ENCODE results near the gene CYP2C19. TPM values are rescaled to one million over a fixed set of nuclear protein-coding genes. Genes with fewer than 3 reads are reported as not detected.
"Not testable (repeated sequence)": the region's sequence is repeated elsewhere in the genome, so short reads cannot be mapped to it uniquely, and the experiment has no call there.

CYP2C19 gene
- total and polyA plus RNA-seq, 4 experiments from 2014 or later = 0.22 TPM; not detected in 3

- CTCF ChIA-PET (ENCODE audit: partially characterized antibody); H3K27me3 ChIP-seq (ENCODE audit: insufficient read depth, low read length); H3K4me3 Mint-ChIP-seq; H3K27ac ChIP-seq (ENCODE audit: low read depth, low read length); H3K9me3 ChIP-seq (ENCODE audit: control insufficient read depth in 1 of 2, low read length in 2 of 2); H3K27me3 Mint-ChIP-seq; intact Hi-C loops (cut with micrococcal nuclease); H3K4me1 Mint-ChIP-seq; H3K27ac Mint-ChIP-seq; H3K36me3 ChIP-seq (ENCODE audit: insufficient read depth, low read length); H3K4me1 ChIP-seq (ENCODE audit: insufficient read depth, low read length); H3K36me3 Mint-ChIP-seq; POLR2A ChIA-PET (ENCODE audit: partially characterized antibody); DNase-seq; H3K4me3 ChIP-seq (ENCODE audit: low read length in 2 of 2): not testable (repeated sequence)
- peaks cover 0 to 16% (median 4%) of the 10 kb centered on the region in 8 donors for H3K9me3 Mint-ChIP-seq
Measured at GRCh38 chr10:94775425-94775824, 12.9 kb downstream of the CYP2C19 start.

- Histone ChIP-seq H3K4me3 (ENCODE audit: low read length in 2 of 2) (no peak overlapping the region), H3K36me3 (ENCODE audit: insufficient read depth, low read length) (no peaks in the 10 kb centered on the region), H3K27me3 (ENCODE audit: insufficient read depth, low read length) (no peaks in the 10 kb centered on the region), H3K9me3 (ENCODE audit: control insufficient read depth in 1 of 2, low read length in 2 of 2) (no peaks in the 10 kb centered on the region), H3K27ac (ENCODE audit: low read depth, low read length) (no peak overlapping the region), H3K4me1 (ENCODE audit: insufficient read depth, low read length) (no peaks in the 10 kb centered on the region)
- H3K9me3 Mint-ChIP-seq = peaks cover 0 to 8% (median 4%) of the 10 kb centered on the region in 8 donors
- H3K27ac Mint-ChIP-seq = no peak overlapping the region
- H3K27me3 Mint-ChIP-seq = no peaks in the 10 kb centered on the region
- intact Hi-C loops (cut with micrococcal nuclease) = no loop called here
- H3K36me3 Mint-ChIP-seq = no peaks in the 10 kb centered on the region
- no peak for DNase-seq
- ChIA-PET POLR2A (ENCODE audit: partially characterized antibody) (no interaction called here), CTCF (ENCODE audit: partially characterized antibody) (no interaction called here)
- no peaks in the 10 kb centered on the region for H3K4me1 Mint-ChIP-seq
- H3K4me3 Mint-ChIP-seq = peak overlapping the region in 1 of 8 donors; percentile 23
Measured at GRCh38 chr10:94777886-94778458, 15.5 kb downstream of the CYP2C19 start.

DNA sequence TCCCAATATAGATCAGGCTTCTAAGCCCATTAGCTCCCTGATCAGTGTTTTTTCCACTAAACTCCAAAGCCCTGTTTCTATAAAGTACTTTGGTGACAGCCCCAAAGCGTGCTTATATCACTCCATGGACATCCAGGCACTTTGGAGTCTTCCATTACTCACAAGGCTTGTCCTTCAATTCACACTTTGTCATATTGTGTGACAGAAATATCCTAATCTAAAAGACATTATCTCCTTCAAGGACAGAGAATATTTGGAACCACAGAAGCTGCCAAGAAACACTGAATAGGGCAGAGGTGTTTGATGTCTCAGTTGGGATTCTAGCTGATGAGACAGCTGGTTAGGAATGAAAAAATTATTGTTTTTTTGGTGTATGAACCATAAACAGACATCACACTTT lies 18.4 kb downstream of the CYP2C19 start:
- POLR2A ChIA-PET (ENCODE audit: partially characterized antibody) = no interaction called here
- H3K4me1 Mint-ChIP-seq = no peaks in the 10 kb centered on the region
- Histone ChIP-seq H3K36me3 (ENCODE audit: insufficient read depth, low read length) (no peaks in the 10 kb centered on the region), H3K4me3 (ENCODE audit: low read length in 2 of 2) (no peak overlapping the region), H3K9me3 (ENCODE audit: control insufficient read depth in 1 of 2, low read length in 2 of 2) (no peaks in the 10 kb centered on the region), H3K27me3 (ENCODE audit: insufficient read depth, low read length) (no peaks in the 10 kb centered on the region), H3K27ac (ENCODE audit: low read depth, low read length) (no peak overlapping the region), H3K4me1 (ENCODE audit: insufficient read depth, low read length) (no peaks in the 10 kb centered on the region)
- DNase-seq = no peak
- H3K4me3 Mint-ChIP-seq = no peak overlapping the region
- CTCF ChIA-PET (ENCODE audit: partially characterized antibody) = no interaction called here
- peaks cover 0 to 7% (median 2%) of the 10 kb centered on the region in 8 donors for H3K9me3 Mint-ChIP-seq
- no peaks in the 10 kb centered on the region for H3K36me3 Mint-ChIP-seq
- no peak overlapping the region for H3K27ac Mint-ChIP-seq
- intact Hi-C loops (cut with micrococcal nuclease) = no loop called here
- no peaks in the 10 kb centered on the region for H3K27me3 Mint-ChIP-seq

DNA sequence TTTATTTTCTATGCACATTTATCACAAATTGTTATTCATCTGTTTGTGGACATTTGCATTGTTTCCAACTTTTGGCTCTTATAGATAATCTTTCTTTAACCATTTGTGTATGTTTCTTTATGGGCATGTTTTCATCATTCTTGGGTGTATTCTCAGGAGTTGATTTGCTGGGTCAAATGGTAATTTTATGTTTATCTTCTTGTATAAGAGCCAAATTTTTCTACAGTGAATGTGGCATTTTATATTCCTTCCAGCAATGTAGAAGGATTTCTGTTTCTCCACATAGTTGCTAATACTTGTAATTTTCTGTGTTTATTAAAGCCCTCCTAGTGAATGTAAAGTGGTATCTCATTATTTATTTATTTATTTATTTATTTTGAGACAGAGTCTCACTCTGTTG lies 21.8 kb downstream of the CYP2C19 start:
- Mint-ChIP-seq H3K27ac (no peak overlapping the region), H3K4me1 (no peaks in the 10 kb centered on the region), H3K36me3 (no peaks in the 10 kb centered on the region), H3K27me3 (no peaks in the 10 kb centered on the region), H3K9me3 (peaks cover 0 to 11% (median 2%) of the 10 kb centered on the region in 8 donors), H3K4me3 (no peak overlapping the region)
- intact Hi-C loops (cut with micrococcal nuclease) = no loop called here
- H3K9me3 ChIP-seq (ENCODE audit: control insufficient read depth in 1 of 2, low read length in 2 of 2) = no peaks in the 10 kb centered on the region
- H3K36me3 ChIP-seq (ENCODE audit: insufficient read depth, low read length) = no peaks in the 10 kb centered on the region
- no peak for DNase-seq
- ChIA-PET POLR2A (ENCODE audit: partially characterized antibody) (no interaction called here), CTCF (ENCODE audit: partially characterized antibody) (no interaction called here)
- H3K27ac ChIP-seq (ENCODE audit: low read depth, low read length) = no peak overlapping the region
- H3K27me3 ChIP-seq (ENCODE audit: insufficient read depth, low read length) = no peaks in the 10 kb centered on the region
- H3K4me3 ChIP-seq (ENCODE audit: low read length in 2 of 2) = no peak overlapping the region
- H3K4me1 ChIP-seq (ENCODE audit: insufficient read depth, low read length) = no peaks in the 10 kb centered on the region

- Histone ChIP-seq H3K36me3 (ENCODE audit: insufficient read depth, low read length) (no peaks in the 10 kb centered on the region), H3K9me3 (ENCODE audit: control insufficient read depth in 1 of 2, low read length in 2 of 2) (no peaks in the 10 kb centered on the region), H3K27ac (ENCODE audit: low read depth, low read length) (no peak overlapping the region), H3K4me3 (ENCODE audit: low read length in 2 of 2) (no peak overlapping the region), H3K4me1 (ENCODE audit: insufficient read depth, low read length) (no peaks in the 10 kb centered on the region), H3K27me3 (ENCODE audit: insufficient read depth, low read length) (no peaks in the 10 kb centered on the region)
- no peaks in the 10 kb centered on the region for H3K4me1 Mint-ChIP-seq
- ChIA-PET CTCF (ENCODE audit: partially characterized antibody) (no interaction called here), POLR2A (ENCODE audit: partially characterized antibody) (no interaction called here)
- no peak overlapping the region for H3K4me3 Mint-ChIP-seq
- no peak overlapping the region for H3K27ac Mint-ChIP-seq
- H3K27me3 Mint-ChIP-seq = no peaks in the 10 kb centered on the region
- H3K9me3 Mint-ChIP-seq = peaks cover 0 to 9% (median 3%) of the 10 kb centered on the region in 8 donors
- DNase-seq = no peak
- intact Hi-C loops (cut with micrococcal nuclease) = no loop called here
- no peaks in the 10 kb centered on the region for H3K36me3 Mint-ChIP-seq
Measured at GRCh38 chr10:94785211-94785610, 22.7 kb downstream of the CYP2C19 start.

GRCh38 chr10:94800551-94800950 lies 38.1 kb downstream of the CYP2C19 start:
- intact Hi-C loops (cut with micrococcal nuclease); H3K4me1 ChIP-seq (ENCODE audit: insufficient read depth, low read length); DNase-seq; H3K27ac ChIP-seq (ENCODE audit: low read depth, low read length); H3K27ac Mint-ChIP-seq; H3K4me1 Mint-ChIP-seq; H3K36me3 Mint-ChIP-seq; H3K9me3 ChIP-seq (ENCODE audit: control insufficient read depth in 1 of 2, low read length in 2 of 2); H3K4me3 ChIP-seq (ENCODE audit: low read length in 2 of 2); H3K36me3 ChIP-seq (ENCODE audit: insufficient read depth, low read length); H3K27me3 ChIP-seq (ENCODE audit: insufficient read depth, low read length); POLR2A ChIA-PET (ENCODE audit: partially characterized antibody); CTCF ChIA-PET (ENCODE audit: partially characterized antibody); H3K4me3 Mint-ChIP-seq; H3K27me3 Mint-ChIP-seq: not testable (repeated sequence)
- peaks cover 2 to 29% (median 19%) of the 10 kb centered on the region in 8 donors for H3K9me3 Mint-ChIP-seq

GRCh38 chr10:94803307-94803706 lies 40.8 kb downstream of the CYP2C19 start:
- Mint-ChIP-seq H3K9me3 (peaks cover 4 to 14% (median 9%) of the 10 kb centered on the region in 8 donors), H3K4me3 (no peak overlapping the region), H3K27ac (no peak overlapping the region), H3K27me3 (no peaks in the 10 kb centered on the region), H3K36me3 (no peaks in the 10 kb centered on the region), H3K4me1 (no peaks in the 10 kb centered on the region)
- no peaks in the 10 kb centered on the region for H3K36me3 ChIP-seq (ENCODE audit: insufficient read depth, low read length)
- H3K9me3 ChIP-seq (ENCODE audit: control insufficient read depth in 1 of 2, low read length in 2 of 2) = no peaks in the 10 kb centered on the region
- H3K27me3 ChIP-seq (ENCODE audit: insufficient read depth, low read length) = no peaks in the 10 kb centered on the region
- no peak overlapping the region for H3K27ac ChIP-seq (ENCODE audit: low read depth, low read length)
- CTCF ChIA-PET (ENCODE audit: partially characterized antibody) = no interaction called here
- intact Hi-C loops (cut with micrococcal nuclease) = no loop called here
- no peak for DNase-seq
- POLR2A ChIA-PET (ENCODE audit: partially characterized antibody) = no interaction called here
- H3K4me3 ChIP-seq (ENCODE audit: low read length in 2 of 2) = no peak overlapping the region
- H3K4me1 ChIP-seq (ENCODE audit: insufficient read depth, low read length) = no peaks in the 10 kb centered on the region

GRCh38 chr10:94830025-94830424 lies 67.5 kb downstream of the CYP2C19 start:
- H3K9me3 Mint-ChIP-seq = peaks cover 0 to 15% (median 8%) of the 10 kb centered on the region in 8 donors
- H3K27me3 ChIP-seq (ENCODE audit: insufficient read depth, low read length); CTCF ChIA-PET (ENCODE audit: partially characterized antibody); H3K36me3 ChIP-seq (ENCODE audit: insufficient read depth, low read length); H3K27me3 Mint-ChIP-seq; H3K4me1 ChIP-seq (ENCODE audit: insufficient read depth, low read length); H3K4me1 Mint-ChIP-seq; H3K36me3 Mint-ChIP-seq; DNase-seq; H3K9me3 ChIP-seq (ENCODE audit: control insufficient read depth in 1 of 2, low read length in 2 of 2); H3K4me3 ChIP-seq (ENCODE audit: low read length in 2 of 2); POLR2A ChIA-PET (ENCODE audit: partially characterized antibody); H3K4me3 Mint-ChIP-seq; H3K27ac ChIP-seq (ENCODE audit: low read depth, low read length); intact Hi-C loops (cut with micrococcal nuclease); H3K27ac Mint-ChIP-seq: not testable (repeated sequence)

All from CD4-positive, alpha-beta memory T cell (primary cell).